SU-DHL-6 (cell line): Measurements from ENCODE around the gene UPK3BL2.
"Not testable (repeated sequence)": the region's sequence is repeated elsewhere in the genome, so short reads cannot be mapped to it uniquely, and the experiment has no call there.

Experiments used
- EZH2phosphoT487 ChIP-seq: fragments of 200-600 bp; sonication (generic), shearing (Covaris generic); conservative IDR thresholded peaks from 2 replicates; pipeline ENCODE4 v1.6.1; 2018; ENCODE audit warnings: mild to moderate bottlenecking, antibody characterized with exemption, low read length, moderate library complexity, mixed read lengths
- TF ChIP-seq, protein P1 (sequence below): fragments of 200-600 bp; sonication (generic); IDR thresholded peaks from one replicate; pipeline ENCODE4 v1.5.1; 2017; ENCODE audit warnings: antibody characterized with exemption, mild to moderate bottlenecking, low read length, moderate library complexity; ENCODE audit not compliant: insufficient read depth, poor library complexity, severe bottlenecking

DNA sequence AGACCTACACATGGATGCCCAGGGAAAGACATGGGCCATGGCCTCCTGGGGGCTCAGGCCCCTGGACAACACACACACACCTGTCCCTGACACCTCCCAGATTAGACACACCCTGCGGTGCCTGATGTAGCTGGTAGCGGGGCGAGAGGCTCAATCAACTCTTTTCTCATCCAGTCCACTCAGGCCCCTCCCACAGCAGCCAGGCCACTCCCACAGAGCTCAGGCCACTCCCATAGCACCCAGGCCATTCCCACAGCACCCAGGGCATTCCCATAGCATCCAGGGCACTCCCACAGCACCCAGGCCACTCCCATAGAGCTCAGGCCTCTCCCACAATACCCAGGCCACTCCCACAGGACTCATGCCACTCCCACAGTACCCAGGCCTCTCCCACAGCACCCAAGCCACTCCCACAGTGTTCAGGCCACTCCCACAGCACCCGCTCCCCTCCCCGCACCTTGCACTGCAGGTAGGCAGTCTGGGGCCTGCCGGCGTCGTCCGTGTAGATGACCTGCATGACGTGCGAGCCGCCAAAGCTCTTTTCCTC is 52.9 kb downstream of the UPK3BL2 start:
- TF ChIP-seq, protein P1, sequence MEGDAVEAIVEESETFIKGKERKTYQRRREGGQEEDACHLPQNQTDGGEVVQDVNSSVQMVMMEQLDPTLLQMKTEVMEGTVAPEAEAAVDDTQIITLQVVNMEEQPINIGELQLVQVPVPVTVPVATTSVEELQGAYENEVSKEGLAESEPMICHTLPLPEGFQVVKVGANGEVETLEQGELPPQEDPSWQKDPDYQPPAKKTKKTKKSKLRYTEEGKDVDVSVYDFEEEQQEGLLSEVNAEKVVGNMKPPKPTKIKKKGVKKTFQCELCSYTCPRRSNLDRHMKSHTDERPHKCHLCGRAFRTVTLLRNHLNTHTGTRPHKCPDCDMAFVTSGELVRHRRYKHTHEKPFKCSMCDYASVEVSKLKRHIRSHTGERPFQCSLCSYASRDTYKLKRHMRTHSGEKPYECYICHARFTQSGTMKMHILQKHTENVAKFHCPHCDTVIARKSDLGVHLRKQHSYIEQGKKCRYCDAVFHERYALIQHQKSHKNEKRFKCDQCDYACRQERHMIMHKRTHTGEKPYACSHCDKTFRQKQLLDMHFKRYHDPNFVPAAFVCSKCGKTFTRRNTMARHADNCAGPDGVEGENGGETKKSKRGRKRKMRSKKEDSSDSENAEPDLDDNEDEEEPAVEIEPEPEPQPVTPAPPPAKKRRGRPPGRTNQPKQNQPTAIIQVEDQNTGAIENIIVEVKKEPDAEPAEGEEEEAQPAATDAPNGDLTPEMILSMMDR, result not testable (repeated sequence)
- TF ChIP-seq EZH2phosphoT487, result not testable (repeated sequence)
